Heart right ventricle (tissue), 16 donors: ENCODE measurements around the gene RBM20. TPM values are rescaled to one million over a fixed set of nuclear protein-coding genes. Genes with fewer than 3 reads are reported as not detected.

Experiments
- ATAC-seq, 8 donors: fragments of 200-7000 bp; cut with Tn5 transposase; one replicate each; pipeline ENCODE4 v1.9.1; 2020; ENCODE audit warnings: mild to moderate bottlenecking in 8 of 8, moderate library complexity in 8 of 8, moderate number of reproducible peaks in 1 of 8
- DNase-seq, 2 donors: peaks; one replicate each; pipeline ENCODE4 v3.0.0-alpha.2; 2020
- H3K27ac ChIP-seq, 10 donors: fragments of 200-600 bp; sonication (generic) in 2 of 10; one replicate each; pipeline versions ENCODE4 v1.5.0 to v1.8.0; 2020 to 2022; ENCODE audit warnings: mild to moderate bottlenecking in 3 of 10
- H3K27me3 ChIP-seq, 7 donors: fragments of 200-600 bp; one replicate each; pipeline ENCODE4 v1.8.0; 2021 to 2022; ENCODE audit warnings: mild to moderate bottlenecking in 2 of 7
- H3K36me3 ChIP-seq, 9 donors: fragments of 200-600 bp; sonication (generic) in 1 of 9; one replicate each; pipeline versions ENCODE4 v1.5.0 to v1.8.0; 2020 to 2022; ENCODE audit warnings: mild to moderate bottlenecking in 2 of 9
- H3K4me1 ChIP-seq, 9 donors: fragments of 200-600 bp; sonication (generic) in 1 of 9; one replicate each; pipeline versions ENCODE4 v1.5.0 to v1.8.0; 2020 to 2022; ENCODE audit warnings: mild to moderate bottlenecking in 4 of 9
- H3K4me3 ChIP-seq, 10 donors: fragments of 200-600 bp; sonication (generic) in 2 of 10; one replicate each; pipeline versions ENCODE4 v1.5.0 to v1.8.0; 2020 to 2022; ENCODE audit warnings: mild to moderate bottlenecking in 7 of 10, moderate library complexity in 2 of 10
- H3K9me3 ChIP-seq, 11 donors: fragments of 200-600 bp in 10 of 11; sonication (generic) in 2 of 11; one replicate each; pipeline versions ENCODE4 v1.5.0 to v1.8.0; 2013 to 2022; ENCODE audit warnings: mild to moderate bottlenecking in 2 of 11, control low read depth in 1 of 11, moderate library complexity in 1 of 11
- CTCF ChIP-seq, 9 donors: fragments of 200-600 bp; sonication (generic) in 2 of 9; IDR thresholded peaks; one replicate each; pipeline versions ENCODE4 v1.5.0 to v1.8.0; 2021 to 2022; ENCODE audit warnings: antibody characterized with exemption in 9 of 9, mild to moderate bottlenecking in 5 of 9, moderate library complexity in 1 of 9
- WGBS, 2 donors: extraction: QIAGEN DNeasy Blood & Tissue Kit; methylation state at CpG; one replicate each; pipeline ENCODE4 v1.1.7; 2013; ENCODE audit warnings: inconsistent platforms in 1 of 2; 5-methylcytosine and 5-hydroxymethylcytosine counted together
- intact Hi-C, 10 donors: fragments of 100-400 bp; cut with DNase I; formaldehyde crosslinking; loops; one replicate each; pipeline versions ENCODE4 v1.11.1 to v1.14.2; 2022
- polyA plus RNA-seq, 2 donors: library from polyadenylated mRNA; stranded (reverse); fragments of 200-250 nt; gene quantifications; one replicate each; pipeline ENCODE4 v1.2.3, GENCODE V29; 2013
- total RNA-seq, 10 donors: library from RNA; stranded (reverse); fragmentation: NEBNext Ultra II Directional in 3 of 10; extraction: Animal tissue kit (Norgen Biotek cat#: 25700) in 3 of 10; gene quantifications; one replicate each; pipeline versions ENCODE4 v1.2.1 to v1.2.4, GENCODE V29; 2021 to 2023
- donor health status: Arrhythmogenic right ventricular cardiomyopathy.
- donor health status: ischemic (EF 13 %, LVEDD 7.1; RV severe dilation, severe dysfunction).
- donor health status: healthy with polysubstance abuse.
- donor health status: DM: no; HTN: yes; CAD: no.
- donor health status: DM: no; HTN: no; CAD: no.
- donor health status: ischemic (EF 25% LVEDD 6.9; RV normal size, moderate dysfunction).
- donor health status: ischemic (EF 25% LVEDD 5.7; RV mildly dilated, moderate dysfunction).
- donor health status: healthy.
- donor health status: DM: yes; HTN: yes; CAD: no.
- donor health status: Ischemic cardiomyopathy.
- donor health status: ischemic (EF 35%, LVEDD 5.7; RV mildly dilated, moderate dysfunction).
- donor health status: nonischemic (EF 11% LVEDD 7.7; RV severe dilation, severe dysfunction).
- donor health status: DM: yes; HTN: yes; CAD: no.
- donor health status: PGD.
- donor health status: ischemic (EF 29% LVEDD 5.4; RV normal size, mild dysfunction).
- donor health status: nonischemic (EF 23%, LVEDD 6.1; RV moderate dilation, normal function).

RBM20 gene
- total and polyA plus RNA-seq, 12 donors: 10.1 to 186 (median 134) TPM

- 54 to 59% methylated on average over 7 of the region's 7 CpGs for WGBS, 2 donors
- Histone ChIP-seq H3K27me3 (no peaks in the 10 kb centered on the region), H3K4me3 (no peak overlapping the region), H3K36me3 (no peaks in the 10 kb centered on the region), H3K9me3 (no peaks in the 10 kb centered on the region), H3K27ac (peak overlapping the region in 8 of 10 donors; percentile 24 to 67 (median 62)), H3K4me1 (peaks cover 4 to 84% (median 37%) of the 10 kb centered on the region in 9 donors)
- DNase-seq: no peak
- intact Hi-C loops: loop anchor here in 1 of 10 donors (10.0 kb wide), 1 partner anchor 129 kb away; the partner anchor contains the start of gene RBM20
- ATAC-seq: no peak
- TF ChIP-seq CTCF (IDR thresholded peaks at IDR 0.05): no peak
Measured at GRCh38 chr10:110773693-110774068, 129.5 kb downstream of the RBM20 start.

GRCh38 chr10:110774069-110775019 is 130.2 kb downstream of the RBM20 start:
- H3K4me1 ChIP-seq: peaks cover 4 to 84% (median 37%) of the 10 kb centered on the region in 9 donors
- WGBS, 2 donors: 50 to 57% methylated on average over 8 of the region's 8 CpGs
- DNase-seq (no peak), ATAC-seq (peak in 3 of 8 donors; percentile 10 to 66 (median 27))
- no peak for TF ChIP-seq CTCF (IDR thresholded peaks at IDR 0.05)
- intact Hi-C loops: loop anchor here in 1 of 10 donors (10.0 kb wide), 1 partner anchor 130 kb away; the partner anchor contains the start of gene RBM20
- H3K27ac ChIP-seq: peak overlapping the region; percentile 3 to 68 (median 56)
- no peak overlapping the region for H3K4me3 ChIP-seq
- no peaks in the 10 kb centered on the region for H3K27me3 ChIP-seq
- H3K36me3 ChIP-seq: no peaks in the 10 kb centered on the region
- H3K9me3 ChIP-seq: no peaks in the 10 kb centered on the region

GRCh38 chr10:110775020-110775375 is 130.9 kb downstream of the RBM20 start:
- peaks cover 4 to 90% (median 37%) of the 10 kb centered on the region in 9 donors for H3K4me1 ChIP-seq
- no peak for DNase-seq

More at GRCh38 chr10:110775020-110775375, 130.9 kb downstream of the RBM20 start:
- ATAC-seq: no peak
- peak overlapping the region; percentile 3 to 68 (median 49) for H3K27ac ChIP-seq
- WGBS, 2 donors: 80 to 84% methylated on average over 4 of the region's 4 CpGs
- no peaks in the 10 kb centered on the region for H3K36me3 ChIP-seq
- no peak overlapping the region for H3K4me3 ChIP-seq
- intact Hi-C loops: loop anchor here in 1 of 10 donors (10.0 kb wide), 1 partner anchor 130 kb away; the partner anchor contains the start of gene RBM20
- H3K9me3 ChIP-seq: no peaks in the 10 kb centered on the region
- TF ChIP-seq CTCF (IDR thresholded peaks at IDR 0.05): no peak
- no peaks in the 10 kb centered on the region for H3K27me3 ChIP-seq
